Hepatocyte (in vitro differentiated cells): ENCODE measurements around the gene INO80D. TPM values are rescaled to one million over a fixed set of nuclear protein-coding genes. Genes with fewer than 3 reads are reported as not detected.

ENCODE experiments used
- DNase-seq: peaks from one replicate; pipeline ENCODE4 v3.0.0-alpha.2; 2016; ENCODE audit warnings: low spot score
- H2AFZ ChIP-seq: fragments of 200-600 bp; sonication (generic); 2 replicates; pipeline ENCODE4 v1.6.0; 2016; ENCODE audit warnings: antibody characterized with exemption, mild to moderate bottlenecking
- H3K27ac ChIP-seq: fragments of 200-600 bp; sonication (generic); 2 replicates; pipeline ENCODE4 v1.5.1; 2016; ENCODE audit warnings: mild to moderate bottlenecking
- H3K27me3 ChIP-seq: fragments of 200-600 bp; sonication (generic); 2 replicates; pipeline ENCODE4 v1.6.1; 2016
- H3K36me3 ChIP-seq: fragments of 200-600 bp; sonication (generic); replicated peaks from 2 replicates; pipeline ENCODE4 v1.5.1; 2016; ENCODE audit warnings: low read depth; ENCODE audit not compliant: insufficient read depth
- H3K4me1 ChIP-seq: fragments of 200-600 bp; sonication (generic); 2 replicates; pipeline ENCODE4 v1.5.1; 2016; ENCODE audit warnings: mild to moderate bottlenecking, moderate library complexity; ENCODE audit not compliant: insufficient read depth
- H3K4me2 ChIP-seq: fragments of 200-600 bp; sonication (generic); 2 replicates; pipeline ENCODE4 v1.6.0; 2016
- H3K4me3 ChIP-seq: fragments of 200-600 bp; sonication (generic); 2 replicates; pipeline ENCODE4 v1.5.1; 2016; ENCODE audit warnings: mild to moderate bottlenecking
- H3K79me2 ChIP-seq: fragments of 200-600 bp; sonication (generic); 2 replicates; pipeline ENCODE4 v1.6.0; 2017; ENCODE audit warnings: mild to moderate bottlenecking
- H3K9me2 ChIP-seq: fragments of 200-600 bp; sonication (generic); replicated peaks from 2 replicates; pipeline ENCODE4 v1.6.0; 2017; ENCODE audit warnings: mild to moderate bottlenecking; ENCODE audit not compliant: insufficient read depth
- H3K9me3 ChIP-seq: fragments of 200-600 bp; sonication (generic); 2 replicates; pipeline ENCODE4 v1.5.1; 2016; ENCODE audit warnings: low read depth, mild to moderate bottlenecking
- H4K20me1 ChIP-seq: fragments of 200-600 bp; sonication (generic); 2 replicates; pipeline ENCODE4 v1.6.0; 2016; ENCODE audit warnings: mild to moderate bottlenecking; ENCODE audit not compliant: insufficient read depth, poor library complexity, severe bottlenecking
- CTCF ChIP-seq: fragments of 200-600 bp; sonication (generic); IDR thresholded peaks from 2 replicates; pipeline ENCODE4 v1.5.1; 2016; ENCODE audit warnings: antibody characterized with exemption, mild to moderate bottlenecking; ENCODE audit not compliant: poor library complexity
- EZH2 ChIP-seq: fragments of 200-600 bp; sonication (generic); IDR thresholded peaks from 2 replicates; pipeline ENCODE4 v1.6.1; 2016; ENCODE audit warnings: antibody characterized with exemption, mild to moderate bottlenecking, borderline replicate concordance
- EZH2phosphoT487 ChIP-seq: fragments of 200-600 bp; sonication (generic); IDR thresholded peaks from one replicate; pipeline ENCODE4 v1.6.1; 2018; ENCODE audit warnings: antibody characterized with exemption, mild to moderate bottlenecking, low read depth, moderate library complexity; ENCODE audit not compliant: unreplicated experiment, severe bottlenecking
- WGBS: methylation state at CpG from one replicate; pipeline ENCODE4 v1.1.6; 2016; ENCODE audit warnings: low lambda C conversion rate; ENCODE audit errors: missing lambda C conversion rate; 5-methylcytosine and 5-hydroxymethylcytosine counted together
- polyA plus RNA-seq: library from polyadenylated mRNA; unstranded; fragments of >200 nt; fragmentation: Nextera tagmentation; extraction: Ambion mirVana; gene quantifications from 2 replicates; pipeline ENCODE4 v1.2.1, GENCODE V29; 2016
- total RNA-seq: library from RNA; depleted of rRNA; stranded (reverse); fragments of >200 nt; gene quantifications from 2 replicates; pipeline ENCODE4 v1.2.3, GENCODE V29; 2014

The INO80D gene
- total and polyA plus RNA-seq, 2 experiments from 2014 or later: 6.6 to 15.0 TPM

GRCh38 chr2:206092297-206092696, 6.3 kb upstream of the INO80D start:
- Histone ChIP-seq H3K4me1 (peaks cover 4% of the 10 kb centered on the region), H3K4me2 (no peak overlapping the region), H4K20me1 (no peaks in the 10 kb centered on the region), H3K27me3 (no peaks in the 10 kb centered on the region), H3K27ac (no peak overlapping the region), H3K9me2 (no peaks in the 10 kb centered on the region), H3K9me3 (no peaks in the 10 kb centered on the region), H3K36me3 (no peaks in the 10 kb centered on the region), H3K79me2 (peaks cover 43% of the 10 kb centered on the region), H3K4me3 (no peak overlapping the region), H2AFZ (no peak overlapping the region)
- DNase-seq: no peak
- TF ChIP-seq EZH2 (no peak), CTCF (no peak), EZH2phosphoT487 (no peak)
- WGBS: 95% methylated on average over 2 of the region's 2 CpGs

- H3K27ac ChIP-seq: peak overlapping the region; percentile 29
- no peaks in the 10 kb centered on the region for H3K27me3 ChIP-seq
- peaks cover 63% of the 10 kb centered on the region for H3K79me2 ChIP-seq
- no peak overlapping the region for H2AFZ ChIP-seq
- no peaks in the 10 kb centered on the region for H3K9me2 ChIP-seq
- peaks cover 6% of the 10 kb centered on the region for H3K4me1 ChIP-seq
- no peak for TF ChIP-seq EZH2phosphoT487
- TF ChIP-seq CTCF: no peak
- no peak for TF ChIP-seq EZH2
- H4K20me1 ChIP-seq: no peaks in the 10 kb centered on the region
- no peak for DNase-seq
- peak overlapping the region; percentile 81 for H3K4me2 ChIP-seq
- H3K9me3 ChIP-seq: no peaks in the 10 kb centered on the region
- no peak overlapping the region for H3K4me3 ChIP-seq
- H3K36me3 ChIP-seq: no peaks in the 10 kb centered on the region
Observed at GRCh38 chr2:206088248-206088647, 2.3 kb upstream of the INO80D start.

- no peaks in the 10 kb centered on the region for H3K27me3 ChIP-seq
- peak overlapping the region; percentile 76 for H2AFZ ChIP-seq
- WGBS: 3% methylated on average over 4 of the region's 4 CpGs
Observed at GRCh38 chr2:206086716-206087350, 859 bp upstream of the INO80D start.

More at GRCh38 chr2:206086716-206087350, 859 bp upstream of the INO80D start:
- Histone ChIP-seq H3K9me2 (no peaks in the 10 kb centered on the region), H3K79me2 (peaks cover 77% of the 10 kb centered on the region), H4K20me1 (no peaks in the 10 kb centered on the region), H3K4me1 (peaks cover 6% of the 10 kb centered on the region), H3K36me3 (no peaks in the 10 kb centered on the region), H3K27ac (peak overlapping the region; percentile 98), H3K9me3 (no peaks in the 10 kb centered on the region), H3K4me2 (peak overlapping the region; percentile 81), H3K4me3 (peak overlapping the region; percentile 53)
- peak; percentile 25 for DNase-seq
- no peak for TF ChIP-seq CTCF
- no peak for TF ChIP-seq EZH2phosphoT487
- no peak for TF ChIP-seq EZH2
